Measurements from ENCODE around the gene DNAH11.

GRCh38 chr7:21926448-21926847, 383.6 kb downstream of the DNAH11 start:
- TF ChIP-seq GABPA (IDR thresholded peaks at IDR 0.05; ENCODE audit: borderline replicate concordance, insufficient read depth, low read length) (no peak), ATF2 (IDR thresholded peaks at IDR 0.05; ENCODE audit: low read length) (no peak), CTCF (IDR thresholded peaks at IDR 0.05; ENCODE audit: control extremely low read depth in 1 of 3, insufficient read depth in 1 of 3, low read depth in 1 of 3, low read length in 3 of 3) (no peak), JUND (IDR thresholded peaks at IDR 0.05; ENCODE audit: low read length) (no peak), KDM5A (IDR thresholded peaks at IDR 0.05; ENCODE audit: low read length) (no peak), SP4 (IDR thresholded peaks at IDR 0.05; ENCODE audit: low read length) (no peak), ZNF274 (IDR thresholded peaks at IDR 0.05; ENCODE audit: borderline replicate concordance, extremely low read depth, low read length) (no peak), TAF1 (IDR thresholded peaks at IDR 0.05; ENCODE audit: low read depth, low read length) (no peak), EP300 (IDR thresholded peaks at IDR 0.05; ENCODE audit: borderline replicate concordance in 1 of 2, low read depth in 2 of 2, low read length in 2 of 2) (no peak), MAFK (IDR thresholded peaks at IDR 0.05; ENCODE audit: low read depth, low read length) (no peak), GTF2F1 (IDR thresholded peaks at IDR 0.05; ENCODE audit: borderline replicate concordance, low read depth, low read length) (no peak), POLR2AphosphoS5 (IDR thresholded peaks at IDR 0.05; ENCODE audit: low read depth, low read length) (no peak), KDM1A (IDR thresholded peaks at IDR 0.05; ENCODE audit: borderline replicate concordance, low read length) (peak; percentile 48; the same call in 1 of the 2 replicates), SP2 (IDR thresholded peaks at IDR 0.05; ENCODE audit: low read length) (no peak)
